ENCODE results near the gene FBXO42. TPM values are rescaled to one million over a fixed set of nuclear protein-coding genes. Genes with fewer than 3 reads are reported as not detected.
"Not testable (repeated sequence)": the region's sequence is repeated elsewhere in the genome, so short reads cannot be mapped to it uniquely, and the experiment has no call there.

The FBXO42 gene
- total RNA-seq, 1 experiment from 2014 or later: 21.3 TPM

- no peak for DNase-seq (ENCODE audit: low read depth)
Observed at GRCh38 chr1:16244650-16245285, 107.5 kb downstream of the FBXO42 start.

DNA sequence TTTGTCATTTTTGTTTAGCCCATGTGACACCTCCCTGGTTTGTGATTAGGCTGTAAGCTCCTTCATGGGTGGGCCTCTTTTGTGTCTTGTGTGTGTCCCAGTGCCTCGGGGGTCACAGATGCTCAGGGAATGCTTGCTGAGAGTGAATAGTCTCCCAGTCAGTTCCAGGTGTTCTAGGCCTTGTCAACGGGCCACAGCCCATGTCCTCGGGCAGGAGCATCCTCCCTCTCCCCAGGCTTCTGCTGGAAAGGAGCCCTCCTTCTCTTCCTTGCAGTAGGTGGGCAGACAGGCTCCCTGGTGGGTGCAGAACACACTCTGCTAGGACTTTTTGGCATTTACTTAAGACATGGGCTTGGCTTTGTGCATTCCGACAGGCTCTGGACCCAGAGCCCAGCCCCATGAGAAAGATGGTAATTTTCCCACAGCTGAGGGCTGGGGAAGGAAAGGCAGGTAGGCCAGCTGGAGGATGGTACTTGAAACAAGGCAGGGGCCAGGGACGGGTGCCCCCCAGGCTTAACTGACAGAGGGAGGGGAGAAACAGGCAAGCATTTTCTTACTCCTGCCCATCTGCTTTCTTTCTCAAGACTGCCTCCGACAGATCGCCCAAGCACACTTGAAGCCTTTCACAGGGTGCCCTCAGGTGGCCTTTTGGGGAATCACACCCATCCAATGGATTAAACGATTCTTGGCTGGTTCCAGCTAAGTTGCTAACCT lies 108.2 kb downstream of the FBXO42 start:
- DNase-seq (ENCODE audit: low read depth): peak; percentile 78

DNA sequence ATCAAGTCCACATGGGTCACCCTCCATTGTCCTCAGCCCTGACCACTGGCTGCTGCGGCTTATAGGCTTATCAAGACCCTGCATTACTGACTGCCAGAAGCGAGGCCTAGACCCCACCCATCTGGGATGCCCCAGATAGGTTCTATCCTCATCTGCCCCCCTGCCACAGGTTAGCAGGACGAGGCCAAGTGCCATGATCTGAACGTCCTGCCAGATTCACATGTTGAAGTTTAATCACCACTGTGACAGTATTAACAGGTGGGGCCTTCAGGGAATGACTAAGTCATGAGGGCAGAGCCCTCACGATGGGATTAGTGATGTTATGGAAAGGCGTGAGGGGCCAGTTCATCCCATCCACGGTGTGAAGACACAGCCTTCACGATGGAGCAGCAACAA lies 109.1 kb downstream of the FBXO42 start:
- no peak for DNase-seq (ENCODE audit: low read depth)

DNA sequence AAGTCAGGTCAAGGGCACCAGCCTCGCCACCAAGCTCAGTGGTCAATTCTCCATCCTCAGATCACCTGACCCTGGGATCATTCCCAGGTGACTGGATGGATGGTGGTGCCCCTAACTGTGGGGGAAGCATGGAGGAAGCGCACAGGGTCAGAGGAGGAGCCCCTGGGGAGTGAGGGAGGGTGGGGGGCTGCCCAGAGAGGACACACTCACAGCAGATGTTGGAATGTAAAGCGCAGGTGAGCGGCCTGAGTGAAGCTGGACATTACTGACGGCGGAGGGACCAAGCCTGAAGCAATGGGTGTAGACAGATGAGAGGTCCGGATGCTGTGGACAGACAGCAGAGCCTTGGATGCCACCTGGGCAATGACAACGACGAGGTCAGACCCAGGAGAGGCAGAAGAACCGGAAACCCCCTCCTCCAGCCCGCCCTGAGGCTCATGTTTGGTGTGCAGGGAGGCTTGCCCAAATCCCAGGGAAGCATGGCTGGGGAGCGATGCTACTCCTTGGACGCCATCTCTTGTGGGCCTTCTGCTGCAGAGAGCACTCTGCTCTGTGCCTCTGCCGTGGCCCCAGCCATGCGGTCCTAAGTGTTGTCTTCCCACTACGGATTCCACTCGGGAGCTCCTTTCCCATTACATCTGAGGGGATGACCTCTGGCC lies 109.6 kb downstream of the FBXO42 start:
- no peak for DNase-seq (ENCODE audit: low read depth)

DNA sequence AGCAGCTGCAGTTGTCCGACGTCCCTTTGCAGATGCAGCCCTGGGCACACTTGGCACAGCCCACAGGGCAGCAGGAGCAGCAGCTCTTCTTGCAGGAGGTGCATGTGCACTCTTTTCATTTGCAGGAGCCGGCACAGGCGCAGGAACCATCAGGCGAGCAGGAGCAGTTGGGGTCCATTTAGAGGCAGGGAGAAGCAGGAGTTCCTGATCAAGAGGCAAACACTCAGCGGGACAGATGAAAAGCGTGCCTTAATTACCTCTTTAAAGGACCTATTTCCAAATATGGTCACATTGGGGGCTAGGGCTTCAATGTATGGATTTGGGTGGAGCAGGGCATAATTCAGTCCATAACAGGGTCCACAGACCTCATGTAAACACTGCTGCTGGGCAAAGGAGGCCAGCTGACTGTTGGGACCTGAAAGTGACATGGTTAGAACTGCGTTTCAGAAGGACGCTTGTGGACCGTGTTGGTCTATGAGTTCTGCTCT lies 111.0 kb downstream of the FBXO42 start:
- no peak for DNase-seq (ENCODE audit: low read depth)

DNA sequence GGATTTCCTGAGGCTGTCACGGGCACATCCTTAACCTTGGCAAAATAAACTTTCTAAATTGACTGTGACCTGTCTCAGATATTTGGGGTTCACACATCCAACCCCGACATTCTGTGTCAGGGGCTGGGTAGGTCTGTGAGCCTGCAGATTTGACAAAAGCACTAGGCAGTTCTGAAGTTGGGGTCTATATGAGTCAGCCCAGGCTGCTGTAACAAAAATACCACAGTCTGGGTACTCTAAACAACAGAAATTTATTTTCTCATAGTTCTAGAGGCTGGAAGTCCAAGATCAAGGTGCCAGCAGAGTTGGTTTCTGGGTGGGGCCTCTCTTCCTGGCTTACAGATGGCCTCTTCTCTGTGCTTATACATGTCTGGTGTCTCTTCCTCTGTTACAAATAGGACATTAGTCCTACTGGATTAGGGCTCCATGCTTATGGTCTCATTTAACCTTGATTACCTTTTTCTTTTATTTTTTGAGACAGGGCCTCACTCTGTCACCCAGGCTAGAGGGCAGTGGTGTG lies 112.2 kb downstream of the FBXO42 start:
- no peak for DNase-seq (ENCODE audit: low read depth)

DNA sequence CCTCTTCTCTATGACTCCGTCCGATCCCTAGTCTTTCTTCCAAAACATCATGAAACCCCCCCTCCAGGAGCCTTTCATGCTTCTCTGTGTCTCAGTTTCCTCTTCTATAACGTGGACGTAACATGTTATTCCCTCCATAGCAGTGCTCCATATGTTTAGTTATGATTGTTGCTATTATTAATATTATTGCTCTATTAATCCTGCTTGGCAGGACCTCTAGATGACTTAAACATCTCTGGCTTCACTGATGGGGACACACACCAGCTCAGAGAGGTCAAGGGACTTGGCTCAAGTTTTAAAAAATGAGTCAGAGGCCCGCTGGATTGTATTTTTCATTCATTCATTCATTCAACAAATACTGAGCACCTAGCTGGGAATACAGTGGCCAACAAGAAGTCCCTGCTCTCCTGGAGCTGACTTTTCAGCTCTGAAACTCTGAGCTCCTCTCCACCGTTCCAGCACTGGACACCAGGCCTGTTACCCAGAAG lies 114.9 kb downstream of the FBXO42 start:
- DNase-seq (ENCODE audit: low read depth): no peak

DNA sequence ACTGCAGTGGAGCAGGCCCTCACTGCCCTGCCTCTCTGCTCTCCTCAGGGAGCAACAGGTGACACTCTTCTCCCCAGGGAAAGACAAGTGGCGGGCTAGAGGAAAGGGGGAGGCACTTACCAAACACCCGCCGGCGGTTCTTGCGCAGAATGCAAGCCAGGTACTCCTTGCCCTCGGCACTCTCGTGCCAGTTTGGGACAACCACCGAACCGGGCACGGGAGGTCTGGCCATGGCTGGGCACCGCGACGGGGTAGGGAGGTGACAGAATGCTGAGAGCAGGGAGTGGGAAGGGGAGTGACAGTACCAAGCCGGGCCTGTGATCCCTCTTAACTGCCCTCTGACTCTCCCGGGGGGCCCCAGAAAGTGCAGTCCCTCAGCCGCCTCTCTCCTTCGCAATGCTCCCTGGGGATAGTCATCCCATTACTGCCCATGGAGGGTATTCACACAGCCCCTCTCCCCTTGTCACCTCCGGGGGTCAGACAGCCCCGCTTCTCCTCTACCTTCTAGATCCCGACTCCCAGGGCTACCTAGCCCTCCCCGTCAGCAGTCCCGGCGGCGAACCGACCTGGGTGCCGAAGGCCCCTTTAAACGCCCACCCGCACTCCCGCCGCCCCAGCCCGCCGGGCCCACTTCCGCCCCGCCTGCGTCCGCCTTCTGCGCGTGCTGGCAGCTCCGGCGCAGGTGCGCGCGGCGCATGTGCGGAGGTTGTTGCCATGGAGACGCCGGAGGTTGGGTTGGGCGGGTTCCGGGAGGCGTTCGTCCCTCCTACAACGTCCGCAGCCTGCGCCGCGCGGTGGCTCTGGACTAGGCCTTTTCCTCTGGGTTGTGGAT lies 115.6 kb downstream of the FBXO42 start, which contains the start of gene CPLANE2:
TSS of gene CPLANE2 (minus strand) at position 673 of the 832 bp plus-strand sequence. CDS start at position 232, 441 bp downstream.
- peak; percentile 90 for DNase-seq (ENCODE audit: low read depth)

- peak; percentile 49 for DNase-seq (ENCODE audit: low read depth)
Observed at GRCh38 chr1:16235944-16236510, 116.3 kb downstream of the FBXO42 start.

DNA sequence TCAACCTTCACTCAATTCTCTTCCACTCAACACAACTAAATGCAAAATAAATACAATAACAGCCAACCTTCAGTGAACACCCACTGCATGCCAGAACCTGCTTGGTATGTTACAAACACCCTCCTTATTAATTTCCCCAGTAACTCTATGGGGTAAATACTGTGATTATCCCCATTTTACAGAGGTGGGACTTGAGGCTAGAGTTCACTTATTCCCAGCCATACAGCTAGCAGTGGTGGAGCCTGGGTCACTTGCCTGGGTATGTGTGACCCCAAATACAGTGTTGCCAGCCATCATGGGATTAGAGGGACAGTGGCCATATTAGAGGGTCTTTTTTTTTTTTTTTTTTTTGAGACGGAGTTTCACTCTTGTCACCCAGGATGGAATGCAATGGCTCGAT lies 116.9 kb downstream of the FBXO42 start:
- DNase-seq (ENCODE audit: low read depth): no peak

DNA sequence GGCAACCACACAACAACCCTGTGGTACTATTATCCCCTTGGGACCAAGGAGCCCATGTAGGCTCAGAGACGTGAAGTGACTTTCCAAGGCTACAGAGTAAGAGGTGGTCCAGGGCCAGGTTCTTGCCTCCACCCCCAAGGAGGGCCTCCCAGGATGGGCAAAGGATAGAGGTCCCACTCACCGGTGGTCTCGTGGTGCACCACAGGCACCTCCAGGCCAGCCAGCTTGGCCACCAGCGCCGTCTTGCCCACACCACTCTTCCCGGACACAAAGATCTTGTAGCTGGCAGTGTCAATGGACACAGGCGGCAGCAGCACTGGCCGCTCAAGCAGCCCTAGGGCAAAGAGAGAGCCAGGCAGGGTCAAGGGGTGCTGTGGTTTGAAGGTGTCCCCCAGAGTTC lies 118.8 kb downstream of the FBXO42 start:
- no peak for DNase-seq (ENCODE audit: low read depth)

DNA sequence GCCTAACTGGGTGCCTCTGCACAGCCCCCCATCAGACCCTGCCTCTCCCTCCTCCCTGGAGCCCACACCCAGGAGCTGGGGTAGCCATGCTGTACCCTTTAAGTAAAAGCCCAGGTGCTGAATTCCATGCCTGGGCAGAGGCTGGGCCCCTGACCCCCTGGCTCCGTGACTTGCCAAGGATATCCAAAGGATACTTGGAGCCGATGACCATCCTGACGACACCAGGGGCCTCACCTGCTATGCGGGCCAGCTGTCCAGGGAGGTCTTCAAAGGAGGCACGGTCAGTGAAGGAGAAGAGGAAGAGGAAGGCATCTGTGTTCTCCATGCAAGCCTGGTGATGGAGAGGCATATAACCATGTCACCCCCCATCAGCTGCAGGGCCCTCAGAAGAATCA lies 120.0 kb downstream of the FBXO42 start:
- DNase-seq (ENCODE audit: low read depth): no peak

DNA sequence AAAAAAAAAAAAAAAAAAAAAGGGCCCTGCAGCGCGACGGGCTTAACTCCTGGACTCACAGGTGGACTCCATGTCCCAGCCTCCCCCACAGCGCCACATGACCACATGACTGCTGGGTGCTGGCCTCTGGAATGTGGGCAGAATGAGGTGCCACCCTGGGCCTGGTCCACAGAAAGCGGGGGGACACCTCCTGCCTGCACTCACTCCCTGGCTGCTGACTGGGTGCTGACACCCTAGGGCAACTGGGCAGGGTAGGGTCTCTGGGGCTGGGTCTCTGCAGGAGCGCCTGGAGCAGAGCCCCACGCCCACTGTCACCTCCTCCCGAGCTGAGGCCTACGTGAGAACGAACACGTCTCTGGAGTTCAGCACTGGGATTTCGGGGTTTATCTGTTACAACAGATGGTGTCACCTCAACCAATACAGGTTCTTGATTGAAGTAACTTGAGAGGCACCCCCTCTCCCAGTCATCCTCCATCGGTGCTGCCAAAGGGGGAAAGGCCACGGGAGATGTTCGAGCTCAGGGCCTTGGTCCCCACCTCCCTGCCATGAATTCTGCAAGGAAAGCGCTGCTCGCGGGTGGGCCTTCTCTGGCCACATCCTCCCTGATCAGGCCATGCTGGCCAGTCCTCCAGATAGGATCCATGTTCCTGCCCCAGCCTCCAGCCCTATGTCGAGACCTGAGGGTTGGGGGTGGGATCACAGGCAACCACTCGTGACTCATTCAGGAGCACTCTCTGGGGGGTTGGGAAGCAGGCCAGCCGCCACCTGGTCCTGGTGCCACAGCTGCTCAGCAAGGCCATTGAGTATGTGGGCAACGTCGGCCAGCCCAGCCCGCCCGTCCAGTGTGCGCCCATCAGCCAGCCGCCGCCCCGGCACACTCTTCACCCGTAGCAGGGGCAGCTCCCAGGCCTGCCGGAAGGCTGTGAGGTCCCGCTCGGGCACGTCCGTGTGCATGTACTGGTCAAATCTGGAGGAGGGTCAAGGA lies 120.7 kb downstream of the FBXO42 start:
- DNase-seq (ENCODE audit: low read depth): peak; percentile 46

DNA sequence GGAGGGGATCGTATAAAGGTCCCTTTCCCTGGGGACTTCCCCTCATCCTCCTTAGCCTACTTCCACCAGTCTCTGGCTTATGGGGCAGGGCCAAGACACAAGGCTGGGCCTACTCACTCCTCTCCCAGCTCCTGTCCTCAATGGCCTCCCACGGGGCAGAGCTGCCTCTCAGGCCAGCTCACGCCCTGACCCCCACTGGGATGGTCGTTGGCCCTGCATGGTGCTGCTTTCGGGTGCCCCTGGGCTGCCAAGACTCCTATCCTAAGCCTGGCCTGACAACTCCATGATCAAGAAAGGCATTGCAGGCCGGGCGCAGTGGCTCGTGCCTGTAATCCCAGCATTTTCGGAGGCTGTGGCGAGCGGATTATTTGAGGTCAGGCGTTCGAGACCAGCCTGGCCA lies 121.5 kb downstream of the FBXO42 start:
- no peak for DNase-seq (ENCODE audit: low read depth)

GRCh38 chr1:16229976-16230740 lies 122.1 kb downstream of the FBXO42 start:
- no peak for DNase-seq (ENCODE audit: low read depth)

DNA sequence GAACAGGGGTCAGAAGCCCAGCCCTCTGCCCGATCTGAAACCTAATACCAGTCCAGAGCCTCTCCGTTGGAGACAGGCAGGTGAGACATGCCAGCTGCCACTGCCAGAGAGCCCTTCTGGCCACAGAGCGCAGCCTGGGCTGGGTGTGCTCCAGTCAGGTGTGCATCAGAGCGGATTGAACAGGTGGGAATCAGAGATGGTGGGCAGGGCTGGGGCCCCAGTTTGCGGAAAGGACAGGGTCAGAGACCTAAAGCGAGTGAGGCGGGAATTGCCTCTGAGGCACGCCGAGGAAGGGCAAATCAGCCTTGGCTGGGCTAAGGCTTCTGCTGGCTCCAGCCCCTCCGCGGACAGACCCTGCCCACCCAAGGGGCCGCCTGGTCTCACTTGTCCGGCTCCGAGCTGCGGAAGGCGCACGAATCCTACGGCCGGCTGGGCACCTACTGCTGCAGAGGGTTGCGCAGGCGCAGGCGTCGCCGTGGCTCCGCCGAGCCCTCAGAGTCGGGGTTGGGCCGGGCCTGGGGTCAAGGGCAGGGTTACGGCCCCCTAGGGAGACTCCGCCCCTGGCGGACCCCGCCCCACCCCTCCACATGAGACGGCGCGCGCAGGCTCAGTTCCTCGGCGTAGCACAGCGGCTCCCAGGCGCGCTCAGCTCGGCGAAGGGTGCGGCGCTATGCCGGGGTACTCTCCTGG lies 125.6 kb downstream of the FBXO42 start:
- no peak for DNase-seq (ENCODE audit: low read depth)

DNA sequence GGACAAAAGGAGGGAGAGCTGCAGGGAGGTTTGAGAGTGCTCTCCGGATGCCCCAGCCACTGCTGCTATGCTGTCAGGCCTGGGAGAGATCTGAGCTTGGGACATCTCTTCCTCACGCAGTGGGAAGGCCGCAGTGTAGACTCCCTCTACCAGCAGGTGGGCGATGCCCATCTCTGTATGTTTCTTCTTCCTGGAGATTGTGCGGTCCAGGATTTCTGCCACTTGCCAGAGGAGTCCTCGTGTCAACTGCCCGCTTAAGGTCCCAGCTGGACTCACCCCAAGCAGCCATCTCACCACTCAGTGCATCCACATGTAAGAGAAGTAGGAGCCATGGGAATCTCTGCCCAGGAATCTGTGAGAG lies 126.2 kb downstream of the FBXO42 start:
- DNase-seq (ENCODE audit: low read depth): no peak

DNA sequence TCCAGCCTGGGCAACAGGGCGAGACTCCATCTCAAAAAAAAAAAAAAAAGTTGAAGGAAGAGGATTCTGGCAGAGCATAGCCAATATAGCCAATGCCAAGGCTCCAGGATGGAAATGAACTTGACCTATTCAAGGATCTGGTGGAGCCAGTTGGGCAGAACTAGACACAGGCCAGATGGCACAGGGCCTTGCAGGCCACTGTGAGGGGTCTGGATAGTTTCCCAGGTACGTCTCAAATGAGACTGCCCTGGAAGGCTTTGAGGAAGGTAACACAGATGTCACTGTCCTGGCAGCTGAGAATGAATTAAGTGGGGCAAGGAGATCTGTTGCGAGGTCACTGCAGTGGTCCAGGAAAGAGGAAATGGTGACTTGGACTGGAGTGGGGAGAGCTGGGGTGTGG lies 127.8 kb downstream of the FBXO42 start:
- DNase-seq (ENCODE audit: low read depth): no peak

- not testable (repeated sequence) for DNase-seq (ENCODE audit: low read depth)
Observed at GRCh38 chr1:16222716-16223115, 129.6 kb downstream of the FBXO42 start.
